Left ventricle myocardium inferior (tissue), 1 donor: ENCODE data around the gene NIT2. TPM values are rescaled to one million over a fixed set of nuclear protein-coding genes. Genes with fewer than 3 reads are reported as not detected.
"Not testable (repeated sequence)": the region's sequence is repeated elsewhere in the genome, so short reads cannot be mapped to it uniquely, and the experiment has no call there.

Source experiments
- DNase-seq: peaks from one replicate; pipeline ENCODE4 v3.0.0-alpha.2; 2020
- H3K27ac ChIP-seq: fragments of 200-600 bp; replicated peaks from 2 replicates; pipeline ENCODE4 v1.8.0; 2021
- H3K27me3 ChIP-seq: fragments of 200-600 bp; 2 replicates; pipeline ENCODE4 v1.8.0; 2021; ENCODE audit warnings: low read depth
- H3K36me3 ChIP-seq: fragments of 200-600 bp; 2 replicates; pipeline ENCODE4 v1.8.0; 2021
- H3K4me1 ChIP-seq: fragments of 200-600 bp; 2 replicates; pipeline ENCODE4 v1.8.0; 2021
- H3K4me3 ChIP-seq: fragments of 200-600 bp; 2 replicates; pipeline ENCODE4 v1.8.0; 2021; ENCODE audit warnings: mild to moderate bottlenecking, moderate library complexity
- H3K9me3 ChIP-seq: fragments of 200-600 bp; replicated peaks from 2 replicates; pipeline ENCODE4 v1.8.0; 2021
- CTCF ChIP-seq: fragments of 200-600 bp; IDR thresholded peaks from 2 replicates; pipeline ENCODE4 v1.8.0; 2021; ENCODE audit warnings: antibody characterized with exemption, mild to moderate bottlenecking, borderline replicate concordance
- intact Hi-C: fragments of 100-400 bp; cut with micrococcal nuclease; formaldehyde crosslinking; loops from one replicate; pipeline ENCODE4 v1.11.0; 2022
- total RNA-seq: library from RNA; stranded (reverse); fragmentation: NEBNext Ultra II Directional; extraction: Animal tissue kit (Norgen Biotek cat#: 25700); gene quantifications from one replicate; pipeline ENCODE4 v1.2.1, GENCODE V29; 2021
- donor health status: DM: no; HTN: yes; CAD: no; lungs with severe emphysema.

Gene NIT2
- total RNA-seq, 1 donor from 2014 or later = 51.5 TPM

GRCh38 chr3:100317912-100318311 is 16.6 kb upstream of the NIT2 start:
- no peak for TF ChIP-seq CTCF
- H3K4me1 ChIP-seq = peaks cover 6% of the 10 kb centered on the region
- DNase-seq = no peak
- H3K27me3 ChIP-seq = no peaks in the 10 kb centered on the region
- no peak overlapping the region for H3K4me3 ChIP-seq
- H3K27ac ChIP-seq = no peak overlapping the region
- no peaks in the 10 kb centered on the region for H3K9me3 ChIP-seq
- peaks cover 43% of the 10 kb centered on the region for H3K36me3 ChIP-seq
- intact Hi-C loops = no loop called here

GRCh38 chr3:100319951-100320350 is 14.6 kb upstream of the NIT2 start:
- Histone ChIP-seq H3K27ac (no peak overlapping the region), H3K27me3 (no peaks in the 10 kb centered on the region), H3K4me1 (peaks cover 6% of the 10 kb centered on the region), H3K9me3 (no peaks in the 10 kb centered on the region), H3K4me3 (no peak overlapping the region), H3K36me3 (peaks cover 44% of the 10 kb centered on the region)
- no peak for DNase-seq
- no peak for TF ChIP-seq CTCF
- intact Hi-C loops = no loop called here

- H3K4me3 ChIP-seq = no peak overlapping the region
- TF ChIP-seq CTCF = no peak
- no peak for DNase-seq
- H3K27ac ChIP-seq = no peak overlapping the region
- intact Hi-C loops = no loop called here
- H3K9me3 ChIP-seq = peaks cover 6% of the 10 kb centered on the region
- no peaks in the 10 kb centered on the region for H3K4me1 ChIP-seq
- H3K36me3 ChIP-seq = peaks cover 53% of the 10 kb centered on the region
- no peaks in the 10 kb centered on the region for H3K27me3 ChIP-seq
Measured at GRCh38 chr3:100324044-100324443, 10.5 kb upstream of the NIT2 start.

GRCh38 chr3:100325827-100326226 is 8.7 kb upstream of the NIT2 start:
- Histone ChIP-seq H3K27me3 (no peaks in the 10 kb centered on the region), H3K4me3 (no peak overlapping the region), H3K27ac (no peak overlapping the region), H3K36me3 (peaks cover 38% of the 10 kb centered on the region), H3K9me3 (peaks cover 6% of the 10 kb centered on the region), H3K4me1 (no peaks in the 10 kb centered on the region)
- DNase-seq = no peak
- intact Hi-C loops = no loop called here
- no peak for TF ChIP-seq CTCF

GRCh38 chr3:100327377-100327776 is 7.2 kb upstream of the NIT2 start:
- H3K27ac ChIP-seq, H3K4me1 ChIP-seq, intact Hi-C loops, H3K27me3 ChIP-seq, DNase-seq, H3K9me3 ChIP-seq, H3K4me3 ChIP-seq: not testable (repeated sequence)
- peaks cover 34% of the 10 kb centered on the region for H3K36me3 ChIP-seq

GRCh38 chr3:100329800-100330489 is 4.6 kb upstream of the NIT2 start:
- Histone ChIP-seq H3K36me3 (peaks cover 22% of the 10 kb centered on the region), H3K4me3 (no peak overlapping the region), H3K27me3 (no peaks in the 10 kb centered on the region), H3K27ac (no peak overlapping the region), H3K4me1 (peaks cover 8% of the 10 kb centered on the region), H3K9me3 (peaks cover 6% of the 10 kb centered on the region)
- intact Hi-C loops = no loop called here
- no peak for DNase-seq
- TF ChIP-seq CTCF = no peak
